Stimulated activated CD8-positive, alpha-beta memory T cell treated with anti-CD3 and anti-CD28 coated beads, Interleukin-12 subunit alpha, Interleukin-12 subunit beta, amount 100 ng/mL, for 24 hours (primary cell): ENCODE results near the gene CSRNP3.

Source experiments
- DNase-seq: peaks from one replicate; pipeline ENCODE4 v3.0.0-alpha.2; 2020; ENCODE audit errors: extremely low read depth

The CSRNP3 gene, protein sequence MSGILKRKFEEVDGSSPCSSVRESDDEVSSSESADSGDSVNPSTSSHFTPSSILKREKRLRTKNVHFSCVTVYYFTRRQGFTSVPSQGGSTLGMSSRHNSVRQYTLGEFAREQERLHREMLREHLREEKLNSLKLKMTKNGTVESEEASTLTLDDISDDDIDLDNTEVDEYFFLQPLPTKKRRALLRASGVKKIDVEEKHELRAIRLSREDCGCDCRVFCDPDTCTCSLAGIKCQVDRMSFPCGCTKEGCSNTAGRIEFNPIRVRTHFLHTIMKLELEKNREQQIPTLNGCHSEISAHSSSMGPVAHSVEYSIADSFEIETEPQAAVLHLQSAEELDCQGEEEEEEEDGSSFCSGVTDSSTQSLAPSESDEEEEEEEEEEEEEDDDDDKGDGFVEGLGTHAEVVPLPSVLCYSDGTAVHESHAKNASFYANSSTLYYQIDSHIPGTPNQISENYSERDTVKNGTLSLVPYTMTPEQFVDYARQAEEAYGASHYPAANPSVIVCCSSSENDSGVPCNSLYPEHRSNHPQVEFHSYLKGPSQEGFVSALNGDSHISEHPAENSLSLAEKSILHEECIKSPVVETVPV

DNA sequence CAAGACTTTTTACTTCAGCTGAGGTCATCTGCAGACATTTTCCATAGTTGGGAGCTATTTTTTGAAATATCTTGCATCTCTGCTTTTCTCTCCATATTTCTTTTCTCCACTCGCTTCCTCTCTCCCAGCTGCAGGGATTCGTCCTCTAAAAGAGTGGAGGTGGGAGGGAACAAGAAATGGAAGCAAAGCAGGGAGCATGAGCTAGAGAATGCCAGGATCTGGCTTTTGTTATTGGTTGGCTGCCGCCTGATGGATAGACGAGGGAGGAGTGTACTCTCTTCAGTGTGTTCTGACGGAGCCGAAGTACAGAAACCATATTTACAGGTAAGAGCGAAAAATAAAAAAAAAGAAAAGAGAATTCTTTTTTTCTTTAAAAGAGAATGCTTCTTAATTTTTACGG is at the start of gene CSRNP3:
Gene CSRNP3 (plus strand): TSS at position 282 of the 400 bp plus-strand sequence. CDS start 125,368 bp downstream, outside the sequence.
- DNase-seq: no peak

DNA sequence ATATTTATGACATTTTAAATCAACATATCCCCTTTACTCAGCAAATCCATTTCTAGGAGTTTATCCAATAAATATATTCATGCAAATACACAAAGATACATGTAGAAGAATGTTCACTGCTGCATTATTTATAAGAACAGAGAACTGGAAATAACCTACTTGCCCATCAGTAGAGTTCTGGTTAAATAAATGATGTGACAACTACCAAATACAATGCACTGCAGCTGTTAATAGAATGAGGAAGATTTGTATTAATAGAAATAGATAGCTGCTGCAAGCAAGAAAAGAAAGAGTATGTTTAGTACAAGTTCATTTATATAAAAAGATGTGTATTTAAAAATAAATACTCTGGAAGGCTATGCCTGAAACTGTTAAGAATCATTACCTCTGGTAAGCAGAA is 49.3 kb upstream of the CSRNP3 start:
- DNase-seq: no peak

DNA sequence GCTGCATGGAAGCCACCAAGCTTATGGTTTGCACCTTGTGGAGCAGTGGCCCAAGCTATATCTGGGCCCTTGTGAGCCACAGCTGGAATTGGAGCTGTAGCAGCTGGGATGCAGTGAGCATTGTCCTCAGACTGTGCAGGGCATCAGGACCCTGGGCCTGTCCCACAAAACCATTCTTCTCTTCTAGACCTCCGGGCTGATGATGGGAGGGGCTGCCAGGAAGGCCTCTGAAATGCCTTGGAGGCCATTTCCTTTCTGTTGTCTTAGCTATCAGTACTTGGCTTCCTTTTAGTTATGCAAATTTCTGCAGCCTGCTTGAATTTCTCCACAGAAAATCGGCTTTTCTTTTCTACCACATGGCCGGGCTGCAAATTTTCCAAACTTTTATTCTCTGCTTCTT is 46.4 kb upstream of the CSRNP3 start:
- DNase-seq: no peak

DNA sequence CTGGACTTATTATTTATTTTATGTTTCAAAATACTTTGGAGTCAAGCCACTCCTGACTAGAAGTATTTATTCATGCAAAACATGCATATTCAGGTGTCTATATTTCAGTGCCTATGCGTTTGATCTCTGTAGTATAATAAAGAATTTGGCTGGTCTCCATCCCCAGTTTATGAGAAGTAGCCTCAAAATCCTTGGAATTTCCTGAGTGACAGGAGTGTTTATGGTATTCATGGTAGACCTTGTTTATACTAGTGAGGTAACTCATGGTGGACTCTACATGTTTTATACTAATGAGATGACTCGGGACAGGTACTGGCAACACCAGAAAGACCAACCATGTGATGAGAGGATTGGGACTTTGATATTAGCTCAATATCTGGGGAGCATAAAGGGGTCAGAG is 43.9 kb upstream of the CSRNP3 start:
- DNase-seq: no peak

DNA sequence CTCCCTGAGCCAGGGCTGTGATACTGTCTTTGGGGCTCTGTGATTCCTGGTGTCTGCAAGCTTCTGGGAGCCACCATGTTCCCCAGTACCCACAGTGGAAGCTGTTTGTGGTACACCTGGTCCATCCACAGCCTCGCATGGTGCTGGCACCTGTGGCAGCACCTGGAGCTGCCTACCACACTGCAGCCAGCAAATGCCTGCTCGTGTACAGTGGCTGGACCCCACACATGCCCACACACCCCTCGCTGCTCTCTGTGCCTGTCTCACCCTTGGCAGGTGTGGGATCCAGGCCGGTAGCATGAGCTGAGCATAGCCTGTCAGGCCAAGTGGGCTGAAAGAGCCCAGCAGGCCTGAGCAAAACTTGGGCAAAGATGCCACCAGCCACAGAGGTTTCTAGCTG is 41.8 kb upstream of the CSRNP3 start:
- no peak for DNase-seq

DNA sequence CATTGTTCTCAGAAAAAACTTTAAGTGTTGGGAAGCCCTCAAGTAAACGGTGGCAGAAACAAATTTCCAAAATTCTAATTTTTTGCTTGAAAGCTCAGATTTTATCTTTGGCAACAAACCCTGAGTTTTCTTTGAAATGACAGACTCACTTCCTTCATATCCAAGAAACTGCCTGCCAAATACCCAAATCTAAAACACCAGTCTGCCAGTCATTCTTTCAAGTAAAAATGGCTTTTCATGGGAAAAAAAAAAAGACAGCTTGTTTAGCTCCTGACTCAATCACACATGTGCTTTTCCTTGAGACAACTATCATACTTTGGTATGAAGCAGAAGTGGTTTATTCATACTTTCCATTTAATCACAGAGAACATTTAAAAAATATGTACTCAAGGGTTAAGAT is 40.6 kb upstream of the CSRNP3 start:
- DNase-seq: no peak

DNA sequence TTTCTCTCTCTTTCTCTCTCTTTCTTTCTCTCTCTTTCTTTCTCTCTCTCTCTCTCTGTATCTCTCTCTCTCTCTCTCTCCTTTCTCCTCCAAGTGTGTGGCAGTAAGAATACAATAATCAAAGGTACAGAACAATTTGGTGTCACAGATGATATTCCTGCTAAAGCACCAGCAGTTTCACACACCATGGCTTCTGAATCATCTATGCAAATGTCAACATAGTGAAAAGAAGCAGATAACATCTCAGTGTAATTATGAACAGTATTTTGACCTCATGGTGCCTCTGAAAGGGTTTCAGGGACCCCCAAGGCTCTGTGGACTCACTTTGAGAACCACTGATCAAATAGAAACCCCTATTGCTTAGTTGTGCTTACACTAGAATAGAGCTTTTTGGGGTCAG is 38.5 kb upstream of the CSRNP3 start:
- no peak for DNase-seq

DNA sequence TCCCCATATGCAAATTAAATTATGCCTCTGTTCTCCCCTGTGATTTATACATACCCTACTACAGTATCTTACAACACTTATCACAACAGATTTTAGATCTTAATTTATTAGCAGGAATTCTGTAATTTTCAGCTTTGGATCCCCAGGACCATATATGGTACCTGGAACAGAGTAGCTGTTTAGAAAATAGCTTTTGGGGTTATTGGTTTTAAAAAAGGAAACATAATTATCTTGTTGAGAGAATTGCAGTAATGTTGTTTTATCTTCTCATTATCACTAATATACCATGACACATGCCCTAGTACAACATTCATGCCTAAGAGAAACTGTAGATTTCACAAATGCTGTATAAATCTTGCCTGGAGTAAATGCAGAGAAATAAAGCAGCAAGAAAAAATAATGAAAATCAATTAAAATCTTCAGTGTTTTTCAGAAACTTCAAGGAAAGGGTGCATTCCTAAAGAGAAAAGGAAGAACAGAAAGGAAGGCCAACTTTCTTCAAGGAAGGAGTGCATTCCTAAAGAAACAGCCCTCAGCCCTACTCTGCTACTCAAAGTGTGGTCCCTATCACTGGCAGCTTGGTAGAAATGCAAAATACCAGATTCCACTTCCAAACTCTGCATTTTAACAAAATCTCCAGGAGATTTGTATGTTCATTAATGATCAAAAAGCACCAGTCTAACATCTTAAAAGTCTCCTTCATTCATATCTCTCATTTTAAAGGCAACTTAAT is 37.1 kb upstream of the CSRNP3 start:
- no peak for DNase-seq

DNA sequence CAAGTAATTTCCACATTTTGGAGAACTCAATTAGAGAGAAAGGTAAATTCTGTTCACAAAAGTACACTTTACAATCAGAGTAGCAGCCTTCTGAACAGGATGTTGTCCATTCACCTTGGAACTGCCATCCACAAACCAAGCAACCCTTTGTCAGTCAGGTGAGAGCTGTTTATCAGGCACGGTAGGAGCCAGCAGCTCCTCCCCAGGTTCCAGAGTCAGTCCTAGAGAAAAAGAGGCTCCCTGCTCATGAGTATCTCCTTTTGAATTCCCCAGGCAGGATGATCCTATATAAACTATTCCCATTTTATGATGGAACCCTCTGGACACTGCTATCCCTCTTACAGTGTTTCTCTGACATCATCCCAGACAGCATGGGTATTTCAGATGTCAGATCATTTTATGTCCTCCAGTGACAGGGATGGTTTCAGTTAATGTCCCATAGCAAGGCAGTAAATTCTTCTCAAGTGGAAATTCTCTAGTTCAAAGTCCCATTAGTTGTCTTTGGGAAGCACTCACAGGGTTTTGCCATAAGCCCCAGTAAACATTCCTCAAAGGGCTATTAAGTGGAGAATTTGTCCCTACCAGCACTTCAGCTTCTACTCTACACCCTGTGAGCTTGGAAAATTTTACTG is 34.5 kb upstream of the CSRNP3 start:
- DNase-seq: no peak

DNA sequence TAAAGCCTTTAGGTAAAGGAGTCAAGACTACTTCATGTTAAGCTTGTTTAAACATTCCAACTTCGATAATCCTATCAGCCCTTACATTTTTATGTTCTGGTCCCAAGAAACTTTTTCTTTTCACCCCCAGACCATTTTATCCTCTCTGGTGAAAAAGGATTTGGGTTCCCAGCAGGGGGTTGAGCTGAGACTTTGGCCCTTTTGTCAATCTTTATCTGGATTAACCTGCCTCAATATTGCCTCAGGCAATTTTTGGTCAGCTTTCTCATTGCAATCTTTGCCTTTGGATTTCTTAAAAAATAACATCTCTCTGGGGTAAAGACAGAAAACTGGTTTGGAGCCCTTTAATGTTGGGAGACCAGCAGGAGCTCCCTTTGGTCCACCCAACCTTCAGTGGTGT is 33.9 kb upstream of the CSRNP3 start:
- no peak for DNase-seq

DNA sequence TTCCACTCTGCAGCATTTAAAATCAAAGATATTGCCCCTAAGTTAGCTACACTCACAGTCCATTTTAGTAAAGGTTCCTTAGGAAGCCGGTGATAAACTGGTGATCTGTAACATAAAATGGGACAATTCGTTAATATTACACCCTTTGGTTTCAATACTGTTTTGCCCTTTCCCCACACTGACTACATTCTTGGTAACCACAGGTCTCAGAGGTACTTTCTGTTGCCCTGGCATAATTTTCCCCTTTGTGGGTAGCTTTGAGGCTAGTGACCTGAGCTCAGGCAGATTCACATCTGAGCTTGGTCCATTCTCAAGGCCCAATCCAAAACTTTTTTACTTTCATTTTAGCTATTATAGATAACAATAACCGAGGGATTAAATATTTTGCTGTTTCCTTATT is 32.9 kb upstream of the CSRNP3 start:
- no peak for DNase-seq

DNA sequence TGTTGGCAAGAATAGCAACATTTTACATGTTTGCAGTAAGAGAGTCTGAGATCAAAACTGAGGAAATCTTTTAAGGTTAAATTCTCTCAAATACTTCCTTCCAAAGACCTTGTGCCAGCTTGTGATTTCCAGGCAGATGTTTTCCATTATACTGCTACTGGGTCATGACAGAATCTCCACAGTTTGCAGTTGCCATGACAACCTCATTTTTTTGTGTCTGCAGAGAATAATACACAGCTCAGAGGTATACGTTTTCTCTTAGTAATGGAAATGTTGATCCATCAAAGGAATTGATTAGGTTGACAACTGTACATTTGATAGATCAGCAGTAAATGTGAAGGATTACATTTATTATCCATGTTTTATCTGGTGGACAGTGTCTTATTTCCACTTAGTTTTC is 29.1 kb upstream of the CSRNP3 start:
- no peak for DNase-seq

DNA sequence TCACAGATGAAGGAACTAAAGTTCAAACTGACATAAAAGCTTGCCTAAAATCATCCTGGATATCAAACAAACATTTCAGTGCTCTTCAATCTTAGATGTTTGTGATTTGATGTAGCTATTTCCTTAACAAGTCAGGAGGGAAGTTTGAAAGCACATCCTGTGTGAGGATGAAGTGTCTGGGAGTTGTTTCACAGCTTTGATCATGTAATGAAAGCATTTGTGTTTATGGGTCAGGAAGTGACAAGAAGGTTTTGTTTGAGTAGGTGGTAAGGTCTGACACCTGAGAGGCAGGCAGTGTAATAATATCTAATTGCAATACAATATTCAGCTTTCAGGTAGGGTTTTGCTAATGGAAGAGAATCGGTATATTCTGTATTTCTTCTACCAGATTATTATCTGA is 26.0 kb upstream of the CSRNP3 start:
- DNase-seq: no peak

DNA sequence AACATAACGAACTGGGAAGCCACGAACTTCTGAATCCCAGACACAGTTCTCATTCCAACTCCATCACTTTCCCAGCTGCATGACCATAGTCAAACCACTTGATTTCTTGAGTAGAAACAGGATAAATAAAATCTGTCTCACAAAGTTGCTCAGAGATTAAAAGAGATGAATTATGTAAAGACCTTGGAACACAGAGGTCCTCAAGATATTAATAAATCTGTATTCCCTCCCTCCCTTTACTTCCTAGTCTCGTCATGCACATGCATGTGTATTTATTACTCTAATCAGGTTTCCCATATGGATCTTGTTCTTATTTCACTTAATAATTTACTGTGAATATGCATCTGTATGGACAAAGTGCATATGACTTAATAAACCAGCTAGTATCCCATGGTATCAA is 21.1 kb upstream of the CSRNP3 start:
- DNase-seq: no peak

DNA sequence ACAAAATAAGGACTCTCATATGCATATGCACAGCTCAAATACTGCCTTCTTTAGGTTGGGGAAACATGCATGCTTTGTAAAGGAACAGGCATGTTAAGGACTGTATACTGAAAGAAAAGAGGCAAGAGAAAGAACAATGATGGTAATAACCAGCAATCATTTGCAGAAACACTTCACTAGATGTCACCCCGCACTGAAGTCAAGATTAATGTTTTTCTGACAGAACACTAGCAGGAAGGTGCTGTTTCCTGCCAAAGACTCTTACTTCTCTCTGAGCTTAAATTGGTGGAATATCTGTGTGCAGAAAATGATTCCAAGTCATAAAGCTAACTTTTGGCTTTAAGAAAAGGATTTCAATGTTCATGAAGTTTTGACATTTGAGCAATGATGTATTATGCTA is 19.3 kb upstream of the CSRNP3 start:
- no peak for DNase-seq

DNA sequence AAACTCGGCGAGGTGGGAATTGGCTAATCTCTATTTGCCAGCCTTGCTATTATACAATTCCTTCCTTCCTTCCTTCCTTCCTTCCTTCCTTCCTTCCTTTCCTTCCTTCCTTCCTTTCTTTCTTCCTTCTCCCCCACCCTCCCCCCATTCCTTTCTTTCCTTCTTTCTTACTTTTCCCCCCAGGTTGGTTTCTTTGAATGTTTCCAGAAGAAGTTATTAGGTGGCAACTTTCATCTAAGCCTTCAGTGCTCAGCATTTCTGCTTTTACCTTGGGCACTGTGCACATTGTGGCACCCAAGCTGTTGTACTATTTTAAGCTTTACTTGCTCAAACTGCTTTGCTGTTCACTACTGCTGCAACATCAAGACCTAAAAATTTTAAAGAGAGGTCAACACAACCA is 17.2 kb upstream of the CSRNP3 start:
- DNase-seq: no peak

DNA sequence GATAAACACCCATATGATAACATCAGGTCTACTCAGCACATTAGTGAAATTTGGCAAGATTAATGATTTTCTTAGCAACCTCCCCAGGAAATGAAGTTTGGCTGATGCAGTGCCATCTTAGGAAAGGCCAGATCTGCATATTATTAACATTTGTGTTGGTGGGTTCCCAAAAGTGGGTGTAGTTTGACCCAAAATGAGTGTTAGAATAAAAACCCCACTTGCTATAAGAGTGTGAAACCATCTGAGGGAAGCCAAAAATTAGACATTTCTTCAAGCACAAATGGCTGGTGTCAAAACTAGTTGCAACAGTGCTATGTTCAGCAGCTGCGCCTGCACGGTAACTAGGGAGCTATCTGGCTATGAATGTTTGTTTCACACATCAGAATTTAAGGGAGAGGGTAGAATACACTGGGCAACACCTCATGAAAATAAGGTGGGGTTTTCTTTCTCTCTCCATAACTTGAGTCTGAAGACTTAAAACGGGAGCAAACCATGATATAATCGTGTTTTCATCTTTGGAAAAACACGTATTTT is 15.9 kb upstream of the CSRNP3 start:
- DNase-seq: no peak

DNA sequence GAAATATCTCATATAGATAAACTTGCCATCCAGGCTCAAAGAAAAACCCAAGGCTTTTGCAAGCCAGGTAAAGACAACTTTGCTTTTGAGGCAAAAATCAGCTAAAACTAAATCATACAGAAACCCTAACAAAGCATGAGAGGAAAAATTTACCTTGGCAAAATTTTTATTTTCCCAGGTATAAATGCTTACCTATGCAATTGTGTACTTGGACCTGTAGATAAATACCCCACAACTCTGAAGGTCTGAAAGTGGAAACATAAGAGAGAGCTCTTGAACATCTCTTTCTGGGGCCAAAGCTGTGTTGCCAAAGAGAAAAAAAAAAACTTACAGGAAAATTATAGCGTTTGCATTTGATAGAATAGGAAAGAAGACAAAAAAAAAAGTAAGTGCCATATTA is 14.6 kb upstream of the CSRNP3 start:
- DNase-seq: no peak

DNA sequence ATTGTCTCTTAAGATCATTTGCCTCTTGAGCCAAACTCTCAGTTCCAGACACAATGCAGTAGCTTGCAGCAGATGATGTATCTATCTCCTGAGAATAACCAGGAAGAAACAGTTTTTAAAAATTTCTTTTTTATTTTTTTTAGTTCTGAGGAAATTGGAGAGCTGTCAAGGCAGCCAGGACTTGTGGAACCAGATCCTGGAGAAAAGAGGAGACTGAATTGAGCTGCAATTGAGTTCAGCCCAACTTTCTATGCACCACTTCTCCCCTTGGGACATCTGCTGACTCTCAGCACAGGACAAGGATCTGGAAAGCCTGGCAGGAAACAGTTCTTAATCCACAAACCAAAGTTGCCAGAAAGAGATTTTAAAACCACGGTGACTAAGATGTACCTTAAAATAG is 13.5 kb upstream of the CSRNP3 start:
- no peak for DNase-seq

DNA sequence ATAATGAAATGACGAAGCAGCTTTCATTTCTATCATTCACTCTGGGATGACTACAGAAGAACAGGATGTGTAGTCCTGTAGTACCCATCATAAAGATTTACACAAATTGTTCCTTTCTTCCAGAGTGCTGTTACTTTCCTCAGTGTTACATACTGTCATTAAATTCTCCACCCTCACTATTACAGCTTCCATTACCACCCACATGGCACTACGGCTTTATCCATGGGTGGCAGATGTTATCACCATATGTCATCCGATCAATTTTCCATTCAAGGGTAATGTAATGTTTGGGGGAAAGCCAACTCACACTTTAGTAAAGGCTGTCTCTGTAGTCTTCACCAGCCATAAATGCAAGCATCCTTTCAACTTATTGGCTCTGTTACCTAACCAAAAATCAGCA is 7.1 kb upstream of the CSRNP3 start:
- no peak for DNase-seq

DNA sequence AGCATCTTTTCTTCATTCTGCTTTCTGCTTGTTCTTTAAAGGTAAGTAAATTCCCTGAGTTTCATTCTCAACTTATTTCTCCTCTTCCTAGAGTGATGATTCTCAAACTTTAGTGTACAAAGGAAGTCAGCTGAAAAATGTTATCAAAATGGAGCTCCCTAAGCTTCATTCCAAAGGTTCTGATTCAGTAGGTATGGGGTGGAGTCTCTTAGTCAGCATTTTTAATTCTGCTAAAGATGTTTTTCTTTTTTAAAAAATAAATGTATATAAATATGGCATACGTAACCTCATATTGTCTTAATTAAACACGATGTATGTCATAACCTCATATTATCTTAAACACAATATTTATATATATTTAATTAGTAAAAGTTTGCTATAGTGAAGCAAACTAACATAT is 3.1 kb upstream of the CSRNP3 start:
- no peak for DNase-seq

DNA sequence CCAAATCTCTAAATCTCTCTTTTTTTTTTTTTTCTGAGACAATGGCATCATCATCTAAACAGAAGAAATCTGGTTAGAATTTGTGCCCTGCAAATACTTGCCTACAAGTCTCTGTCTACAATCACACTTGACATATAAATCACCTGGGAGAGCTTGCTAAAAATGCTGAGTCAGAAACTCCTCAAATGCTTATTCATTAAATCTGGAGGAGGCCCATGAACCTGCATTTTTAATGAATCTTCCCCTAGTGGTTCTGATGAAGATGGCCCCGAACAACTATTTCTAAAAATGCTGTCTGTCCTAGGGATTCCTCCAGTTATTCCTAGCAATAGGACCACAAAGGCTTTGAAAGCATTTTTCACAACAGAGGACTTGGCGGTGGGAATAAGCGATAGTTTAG is 1.6 kb upstream of the CSRNP3 start:
- DNase-seq: no peak
